ENCODE measurements around the gene SNX14.

SNX14 gene

DNA sequence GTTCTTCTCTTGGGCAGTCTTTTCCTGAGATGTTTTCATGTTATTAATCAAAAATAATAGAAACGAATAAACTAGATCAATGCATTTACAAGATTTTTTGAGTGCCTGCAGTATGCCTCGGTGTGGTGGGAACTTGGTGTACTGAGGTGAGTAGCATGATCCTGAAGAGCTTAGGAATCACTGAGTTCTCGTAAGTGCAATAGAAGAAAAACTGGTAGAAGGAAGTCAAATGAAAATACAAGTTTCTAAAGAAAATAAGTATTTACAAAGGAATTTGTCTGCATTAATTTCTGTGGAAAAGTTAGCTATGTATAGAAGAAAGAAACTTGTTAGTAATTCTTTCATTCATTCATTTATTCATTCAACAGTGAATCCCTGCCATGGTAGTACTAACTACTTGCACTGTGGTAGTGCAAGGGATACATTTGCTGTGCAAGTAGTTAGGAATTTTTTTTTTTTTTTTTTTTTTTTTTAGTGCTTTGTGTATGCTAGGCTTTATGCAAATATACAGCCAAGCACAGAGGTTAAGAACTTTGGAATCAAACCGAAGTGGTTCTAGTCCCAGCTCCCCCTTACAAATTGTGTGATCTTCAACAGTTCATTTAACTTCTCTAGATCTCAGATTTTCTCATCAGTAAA, 129.9 kb downstream of the SNX14 start:
- TF ChIP-seq, protein P1, sequence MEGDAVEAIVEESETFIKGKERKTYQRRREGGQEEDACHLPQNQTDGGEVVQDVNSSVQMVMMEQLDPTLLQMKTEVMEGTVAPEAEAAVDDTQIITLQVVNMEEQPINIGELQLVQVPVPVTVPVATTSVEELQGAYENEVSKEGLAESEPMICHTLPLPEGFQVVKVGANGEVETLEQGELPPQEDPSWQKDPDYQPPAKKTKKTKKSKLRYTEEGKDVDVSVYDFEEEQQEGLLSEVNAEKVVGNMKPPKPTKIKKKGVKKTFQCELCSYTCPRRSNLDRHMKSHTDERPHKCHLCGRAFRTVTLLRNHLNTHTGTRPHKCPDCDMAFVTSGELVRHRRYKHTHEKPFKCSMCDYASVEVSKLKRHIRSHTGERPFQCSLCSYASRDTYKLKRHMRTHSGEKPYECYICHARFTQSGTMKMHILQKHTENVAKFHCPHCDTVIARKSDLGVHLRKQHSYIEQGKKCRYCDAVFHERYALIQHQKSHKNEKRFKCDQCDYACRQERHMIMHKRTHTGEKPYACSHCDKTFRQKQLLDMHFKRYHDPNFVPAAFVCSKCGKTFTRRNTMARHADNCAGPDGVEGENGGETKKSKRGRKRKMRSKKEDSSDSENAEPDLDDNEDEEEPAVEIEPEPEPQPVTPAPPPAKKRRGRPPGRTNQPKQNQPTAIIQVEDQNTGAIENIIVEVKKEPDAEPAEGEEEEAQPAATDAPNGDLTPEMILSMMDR (IDR thresholded peaks at IDR 0.05): no peak
- no peak for TF ChIP-seq ZFX (IDR thresholded peaks at IDR 0.05; ENCODE audit: borderline replicate concordance)
- H3K27ac ChIP-seq: no peak overlapping the region

DNA sequence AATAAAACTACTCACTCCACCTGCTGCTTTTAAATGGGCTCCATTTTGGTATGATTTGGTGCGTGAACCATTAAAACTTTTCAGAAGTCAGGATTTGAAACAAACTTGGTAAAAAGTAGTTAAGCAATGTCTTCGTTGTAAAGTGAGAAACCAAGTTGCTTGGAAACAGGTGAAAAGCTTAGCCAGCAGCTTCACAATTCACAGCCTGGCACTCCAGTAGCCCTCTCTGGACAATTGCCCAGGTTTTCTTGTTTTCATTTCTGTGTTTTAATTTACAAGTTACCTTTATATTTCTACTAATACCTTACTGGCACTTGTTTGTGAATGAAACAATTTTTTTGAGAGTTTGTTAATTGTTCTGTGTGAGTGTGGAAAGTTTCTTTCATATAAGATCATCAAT, 131.0 kb downstream of the SNX14 start:
- no peak overlapping the region for H3K27ac ChIP-seq
- TF ChIP-seq, protein P1 (IDR thresholded peaks at IDR 0.05): no peak
- no peak for TF ChIP-seq ZFX (IDR thresholded peaks at IDR 0.05; ENCODE audit: borderline replicate concordance)

DNA sequence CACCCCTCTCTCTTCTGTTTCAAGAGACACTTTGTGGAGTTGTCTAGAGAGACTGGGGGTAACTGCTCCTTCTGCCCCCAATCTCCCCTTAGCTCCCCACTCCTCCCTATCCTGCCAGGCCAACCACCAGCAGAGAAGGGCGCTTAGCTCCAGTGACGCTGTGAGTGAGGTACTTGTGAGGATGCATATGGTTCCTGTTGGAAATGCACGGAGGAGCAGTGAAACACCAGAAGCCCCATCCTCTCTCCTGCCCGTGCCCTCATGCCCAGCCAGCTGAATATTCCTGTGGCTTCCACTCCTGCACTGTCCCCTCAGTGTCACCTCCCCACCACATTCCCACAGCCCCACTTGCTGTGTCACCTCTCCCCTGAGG, 131.9 kb downstream of the SNX14 start:
- no peak for TF ChIP-seq ZFX (IDR thresholded peaks at IDR 0.05; ENCODE audit: borderline replicate concordance)
- TF ChIP-seq, protein P1 (IDR thresholded peaks at IDR 0.05): no peak
- no peak overlapping the region for H3K27ac ChIP-seq

DNA sequence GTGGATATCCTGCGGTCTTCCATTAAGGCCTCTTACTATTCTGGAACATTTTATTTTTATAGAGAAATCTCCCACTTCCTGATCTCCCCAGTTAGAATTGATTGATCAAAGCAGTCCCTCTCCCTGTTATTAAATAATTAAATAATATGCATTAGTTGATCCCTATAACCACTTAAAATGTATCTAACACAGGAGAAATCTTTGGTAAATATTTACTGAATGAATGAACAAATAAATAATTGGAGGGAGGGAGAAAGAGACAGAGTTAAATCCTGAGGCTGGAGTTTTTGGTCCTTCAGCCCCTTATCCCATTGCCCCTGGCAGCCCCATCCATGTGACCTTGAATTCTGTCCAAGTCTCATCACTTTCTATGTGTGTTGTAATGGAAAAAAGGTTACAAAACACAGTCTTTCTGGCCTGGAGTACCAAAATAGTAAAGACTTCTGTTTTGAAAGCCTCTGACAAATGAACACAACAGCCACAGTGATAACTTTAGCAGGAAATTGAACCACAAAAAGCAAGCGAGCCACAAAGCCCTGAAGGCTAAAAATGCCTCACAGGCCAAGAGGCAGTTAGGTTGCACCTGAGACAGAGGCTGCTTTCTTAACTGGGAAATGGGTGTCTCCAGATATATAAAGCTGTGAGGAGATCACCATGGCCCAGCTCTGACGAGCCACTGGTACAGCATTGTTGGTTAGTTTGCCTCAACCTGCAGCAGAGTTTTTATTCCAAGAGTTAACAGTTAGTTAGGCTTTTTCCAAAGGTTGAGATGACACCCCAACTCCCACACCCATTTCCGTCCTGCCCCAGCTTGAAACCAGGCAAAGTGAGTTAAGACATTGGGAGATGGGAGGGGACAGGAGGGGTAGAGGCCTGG, 132.5 kb downstream of the SNX14 start:
- TF ChIP-seq, protein P1 (IDR thresholded peaks at IDR 0.05): no peak
- no peak for TF ChIP-seq ZFX (IDR thresholded peaks at IDR 0.05; ENCODE audit: borderline replicate concordance)
- no peak overlapping the region for H3K27ac ChIP-seq

DNA sequence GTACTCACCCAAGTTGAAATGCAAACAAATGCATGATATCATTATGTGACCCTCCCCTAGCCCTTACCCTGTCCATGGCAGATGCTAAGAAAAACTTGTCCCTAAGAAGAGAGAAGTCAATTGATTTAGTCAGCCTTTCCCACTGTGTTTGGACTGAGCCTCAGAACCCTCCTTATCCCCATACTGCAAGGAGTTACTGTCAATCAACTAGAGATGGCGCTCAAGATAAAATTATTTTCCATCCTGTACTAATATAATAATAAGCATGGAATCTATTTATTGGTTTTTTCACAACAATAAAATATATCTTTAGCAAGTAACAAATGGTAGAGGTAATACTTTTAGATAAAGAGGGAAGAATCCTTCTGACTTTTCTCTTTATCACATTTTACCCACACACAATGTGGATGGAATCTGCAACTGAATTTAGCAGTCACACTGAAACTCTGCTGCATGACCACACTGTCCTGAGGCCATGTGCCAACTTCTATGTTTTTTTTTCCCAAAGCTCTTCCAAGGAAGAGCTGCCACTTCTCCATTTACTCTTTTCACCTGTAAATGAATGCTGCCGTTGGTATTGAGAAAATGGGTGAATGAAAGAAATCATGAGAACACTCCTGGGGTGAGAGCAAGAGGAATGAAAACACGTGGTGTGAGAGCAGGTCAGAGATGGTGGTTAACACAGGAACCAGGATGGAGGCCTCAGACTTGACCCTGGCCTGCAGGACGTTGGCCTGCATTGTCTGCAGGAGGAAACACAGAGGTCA, 133.3 kb downstream of the SNX14 start:
- no peak overlapping the region for H3K27ac ChIP-seq
- no peak for TF ChIP-seq ZFX (IDR thresholded peaks at IDR 0.05; ENCODE audit: borderline replicate concordance)
- TF ChIP-seq, protein P1 (IDR thresholded peaks at IDR 0.05): no peak

DNA sequence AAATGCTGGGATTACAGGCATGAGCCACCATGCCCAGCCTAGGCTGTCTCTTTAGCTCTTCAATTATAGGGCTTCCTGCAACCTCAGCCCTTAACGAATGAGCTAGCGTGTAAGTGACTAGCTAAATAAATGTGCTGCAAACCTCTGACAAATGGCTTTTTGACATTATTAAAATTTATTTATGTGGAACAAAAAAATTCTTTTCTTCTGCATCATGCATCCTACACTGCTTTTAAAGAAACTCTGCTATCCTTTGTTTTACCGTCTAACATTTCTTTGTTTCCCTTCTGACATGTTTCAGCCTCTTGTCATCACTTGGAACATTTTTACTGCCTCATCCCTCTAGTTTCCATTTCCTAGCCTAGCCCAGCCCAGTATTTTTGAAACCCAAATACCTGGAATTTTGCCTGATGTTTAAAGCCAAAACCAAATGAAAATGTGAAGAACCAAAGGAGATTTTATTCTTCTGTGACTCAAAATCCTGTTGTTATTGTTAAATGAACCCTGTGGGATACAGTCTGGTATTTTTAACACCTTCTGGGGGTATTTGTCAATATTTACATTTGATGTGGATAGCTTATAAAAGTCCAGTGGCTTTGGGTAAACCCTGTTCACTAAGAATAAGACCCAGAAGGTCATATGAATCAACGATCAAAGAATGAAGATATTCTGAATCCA, 134.3 kb downstream of the SNX14 start:
- H3K27ac ChIP-seq: no peak overlapping the region
- TF ChIP-seq, protein P1 (IDR thresholded peaks at IDR 0.05): no peak
- TF ChIP-seq ZFX (IDR thresholded peaks at IDR 0.05; ENCODE audit: borderline replicate concordance): no peak
